Skeletal muscle cell (primary cell): ENCODE measurements around the gene ADGRL2.

Experiments used
- DNase-seq: peaks from one replicate; pipeline ENCODE4 v3.0.0-alpha.2; 2010; ENCODE audit warnings: low read depth
- H3K4me3 ChIP-seq: 2 replicates; pipeline ENCODE4 v1.5.1; 2011; ENCODE audit warnings: low read depth, mild to moderate bottlenecking, control low read depth, low read length, moderate library complexity

Gene ADGRL2

GRCh38 chr1:81804312-81804711 lies 3.6 kb downstream of the ADGRL2 start:
- DNase-seq, result no peak
- peak overlapping the region; percentile 92 for H3K4me3 ChIP-seq

- DNase-seq, result no peak
Measured at GRCh38 chr1:81805537-81806431, 5.0 kb downstream of the ADGRL2 start.

GRCh38 chr1:81806432-81806770 lies 5.7 kb downstream of the ADGRL2 start:
- H3K4me3 ChIP-seq, result no peak overlapping the region
- no peak for DNase-seq

More at GRCh38 chr1:81805537-81806431, 5.0 kb downstream of the ADGRL2 start:
- H3K4me3 ChIP-seq, result no peak overlapping the region

GRCh38 chr1:81808760-81809159 lies 8.0 kb downstream of the ADGRL2 start:
- no peak overlapping the region for H3K4me3 ChIP-seq
- DNase-seq, result no peak

- DNase-seq, result no peak
Measured at GRCh38 chr1:81809808-81810207, 9.1 kb downstream of the ADGRL2 start.

GRCh38 chr1:81811757-81812371 lies 11.1 kb downstream of the ADGRL2 start:
- DNase-seq, result no peak
- H3K4me3 ChIP-seq, result no peak overlapping the region

More at GRCh38 chr1:81809808-81810207, 9.1 kb downstream of the ADGRL2 start:
- no peak overlapping the region for H3K4me3 ChIP-seq

GRCh38 chr1:81812712-81813111 lies 12.0 kb downstream of the ADGRL2 start:
- DNase-seq, result no peak
- no peak overlapping the region for H3K4me3 ChIP-seq

GRCh38 chr1:81813691-81814090 lies 13.0 kb downstream of the ADGRL2 start:
- H3K4me3 ChIP-seq, result no peak overlapping the region
- DNase-seq, result no peak

GRCh38 chr1:81819613-81820012 lies 18.9 kb downstream of the ADGRL2 start:
- no peak overlapping the region for H3K4me3 ChIP-seq
- no peak for DNase-seq

GRCh38 chr1:81820765-81821164 lies 20.0 kb downstream of the ADGRL2 start:
- no peak overlapping the region for H3K4me3 ChIP-seq
- no peak for DNase-seq

- no peak for DNase-seq
- no peak overlapping the region for H3K4me3 ChIP-seq
Measured at GRCh38 chr1:81823082-81823481, 22.3 kb downstream of the ADGRL2 start.

- no peak overlapping the region for H3K4me3 ChIP-seq
- DNase-seq, result no peak
Measured at GRCh38 chr1:81824759-81825158, 24.0 kb downstream of the ADGRL2 start.

- DNase-seq, result no peak
- H3K4me3 ChIP-seq, result no peak overlapping the region
Measured at GRCh38 chr1:81827942-81828341, 27.2 kb downstream of the ADGRL2 start.

GRCh38 chr1:81832573-81832972 lies 31.8 kb downstream of the ADGRL2 start:
- no peak overlapping the region for H3K4me3 ChIP-seq
- peak; percentile 73 for DNase-seq

GRCh38 chr1:81833722-81834121 lies 33.0 kb downstream of the ADGRL2 start:
- no peak for DNase-seq
- H3K4me3 ChIP-seq, result no peak overlapping the region

GRCh38 chr1:81834268-81834667 lies 33.5 kb downstream of the ADGRL2 start:
- H3K4me3 ChIP-seq, result no peak overlapping the region
- no peak for DNase-seq

- peak; percentile 47 for DNase-seq
- H3K4me3 ChIP-seq, result no peak overlapping the region
Measured at GRCh38 chr1:81834921-81835698, 34.4 kb downstream of the ADGRL2 start.

- H3K4me3 ChIP-seq, result no peak overlapping the region
- DNase-seq, result no peak
Measured at GRCh38 chr1:81836007-81836626, 35.4 kb downstream of the ADGRL2 start.

- no peak overlapping the region for H3K4me3 ChIP-seq
Measured at GRCh38 chr1:81838600-81839218, 38.0 kb downstream of the ADGRL2 start.

More at GRCh38 chr1:81838600-81839218, 38.0 kb downstream of the ADGRL2 start:
- no peak for DNase-seq
